Osteoblast (primary cell): ENCODE results near the gene SNX22. TPM values are rescaled to one million over a fixed set of nuclear protein-coding genes. Genes with fewer than 3 reads are reported as not detected.
A peak's percentile ranks its signal among the peaks of the same experiment; 100 is the strongest.

Source experiments
- DNase-seq: peaks from one replicate; pipeline ENCODE4 v3.0.0; 2011; ENCODE audit warnings: low spot score, mixed read lengths; ENCODE audit not compliant: insufficient read length; ENCODE audit errors: missing footprints
- H2AFZ ChIP-seq: 2 replicates; pipeline ENCODE4 v1.6.0; 2011; ENCODE audit warnings: mild to moderate bottlenecking, low read length
- H3K27ac ChIP-seq: 2 replicates; pipeline ENCODE4 v1.5.1; 2011; ENCODE audit warnings: mild to moderate bottlenecking, low read depth, low read length, moderate library complexity
- H3K27me3 ChIP-seq: 2 replicates; pipeline ENCODE4 v1.6.0; 2012; ENCODE audit warnings: mild to moderate bottlenecking, control low read depth, inconsistent platforms, low read length, moderate library complexity; ENCODE audit not compliant: insufficient read depth
- H3K36me3 ChIP-seq: 2 replicates; pipeline ENCODE4 v1.5.1; 2011; ENCODE audit warnings: mild to moderate bottlenecking, low read length, control low read depth, moderate library complexity; ENCODE audit not compliant: insufficient read depth
- H3K4me1 ChIP-seq: 2 replicates; pipeline ENCODE4 v1.5.1; 2011; ENCODE audit warnings: mild to moderate bottlenecking, low read length, control low read depth, moderate library complexity; ENCODE audit not compliant: insufficient read depth
- H3K4me2 ChIP-seq: 2 replicates; pipeline ENCODE4 v1.6.0; 2011; ENCODE audit warnings: mild to moderate bottlenecking, low read length; ENCODE audit not compliant: insufficient read depth
- H3K4me3 ChIP-seq: fragments of 200-600 bp; sonication (generic); 3 replicates; pipeline ENCODE4 v1.5.1; 2012; ENCODE audit warnings: mild to moderate bottlenecking, low read length, inconsistent platforms; ENCODE audit not compliant: insufficient read depth
- H3K79me2 ChIP-seq: 2 replicates; pipeline ENCODE4 v1.6.0; 2012; ENCODE audit warnings: mild to moderate bottlenecking, low read length, control low read depth, inconsistent platforms; ENCODE audit not compliant: insufficient read depth
- H3K9me3 ChIP-seq: 2 replicates; pipeline ENCODE4 v1.5.1; 2011; ENCODE audit warnings: low read depth, low read length, control low read depth
- H4K20me1 ChIP-seq: 2 replicates; pipeline ENCODE4 v1.6.0; 2012; ENCODE audit warnings: mild to moderate bottlenecking, low read length, control low read depth; ENCODE audit not compliant: insufficient read depth
- total RNA-seq: library from RNA; depleted of rRNA; stranded (reverse); fragments of >200 nt; gene quantifications from 2 replicates; pipeline ENCODE4 v1.2.3, GENCODE V29; 2012
- TF ChIP-seq, protein P1 (sequence below): IDR thresholded peaks from 2 replicates; pipeline ENCODE4 v1.5.1; 2011; ENCODE audit warnings: mild to moderate bottlenecking, low read depth, low read length, moderate library complexity; ENCODE audit errors: extremely low read depth

Gene SNX22
- total RNA-seq, 1 donor = under 0.01 TPM

- Histone ChIP-seq H3K4me2 (peak overlapping the region; percentile 9), H3K4me3 (no peak overlapping the region), H3K36me3 (peaks cover 69% of the 10 kb centered on the region), H2AFZ (no peak overlapping the region), H4K20me1 (peaks cover 59% of the 10 kb centered on the region), H3K79me2 (peaks cover 44% of the 10 kb centered on the region), H3K27me3 (no peaks in the 10 kb centered on the region), H3K9me3 (no peaks in the 10 kb centered on the region), H3K27ac (no peak overlapping the region), H3K4me1 (peaks cover 47% of the 10 kb centered on the region)
- DNase-seq = no peak
- TF ChIP-seq, protein P1, sequence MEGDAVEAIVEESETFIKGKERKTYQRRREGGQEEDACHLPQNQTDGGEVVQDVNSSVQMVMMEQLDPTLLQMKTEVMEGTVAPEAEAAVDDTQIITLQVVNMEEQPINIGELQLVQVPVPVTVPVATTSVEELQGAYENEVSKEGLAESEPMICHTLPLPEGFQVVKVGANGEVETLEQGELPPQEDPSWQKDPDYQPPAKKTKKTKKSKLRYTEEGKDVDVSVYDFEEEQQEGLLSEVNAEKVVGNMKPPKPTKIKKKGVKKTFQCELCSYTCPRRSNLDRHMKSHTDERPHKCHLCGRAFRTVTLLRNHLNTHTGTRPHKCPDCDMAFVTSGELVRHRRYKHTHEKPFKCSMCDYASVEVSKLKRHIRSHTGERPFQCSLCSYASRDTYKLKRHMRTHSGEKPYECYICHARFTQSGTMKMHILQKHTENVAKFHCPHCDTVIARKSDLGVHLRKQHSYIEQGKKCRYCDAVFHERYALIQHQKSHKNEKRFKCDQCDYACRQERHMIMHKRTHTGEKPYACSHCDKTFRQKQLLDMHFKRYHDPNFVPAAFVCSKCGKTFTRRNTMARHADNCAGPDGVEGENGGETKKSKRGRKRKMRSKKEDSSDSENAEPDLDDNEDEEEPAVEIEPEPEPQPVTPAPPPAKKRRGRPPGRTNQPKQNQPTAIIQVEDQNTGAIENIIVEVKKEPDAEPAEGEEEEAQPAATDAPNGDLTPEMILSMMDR = no peak
Observed at GRCh38 chr15:64158363-64159134, 7.0 kb downstream of the SNX22 start.

GRCh38 chr15:64161688-64162477 is 10.4 kb downstream of the SNX22 start:
- peaks cover 44% of the 10 kb centered on the region for H3K79me2 ChIP-seq

GRCh38 chr15:64162478-64162868 is 10.9 kb downstream of the SNX22 start:
- H2AFZ ChIP-seq = peak overlapping the region; percentile 72
- H4K20me1 ChIP-seq = peaks cover 35% of the 10 kb centered on the region
- peak overlapping the region; percentile 94 for H3K4me3 ChIP-seq
- TF ChIP-seq, protein P1 = no peak
- H3K4me1 ChIP-seq = peaks cover 48% of the 10 kb centered on the region
- peak overlapping the region; percentile 86 for H3K27ac ChIP-seq
- H3K79me2 ChIP-seq = peaks cover 43% of the 10 kb centered on the region
- H3K27me3 ChIP-seq = no peaks in the 10 kb centered on the region
- peaks cover 40% of the 10 kb centered on the region for H3K36me3 ChIP-seq
- H3K9me3 ChIP-seq = no peaks in the 10 kb centered on the region
- DNase-seq = no peak
- peak overlapping the region; percentile 100 for H3K4me2 ChIP-seq

More at GRCh38 chr15:64161688-64162477, 10.4 kb downstream of the SNX22 start:
- H3K4me1 ChIP-seq = peaks cover 54% of the 10 kb centered on the region
- no peaks in the 10 kb centered on the region for H3K27me3 ChIP-seq
- peak; percentile 78 for DNase-seq
- H2AFZ ChIP-seq = no peak overlapping the region
- no peaks in the 10 kb centered on the region for H3K9me3 ChIP-seq
- H3K4me3 ChIP-seq = peak overlapping the region; percentile 94
- peaks cover 41% of the 10 kb centered on the region for H4K20me1 ChIP-seq
- TF ChIP-seq, protein P1 = no peak
- peak overlapping the region; percentile 100 for H3K4me2 ChIP-seq
- peak overlapping the region; percentile 86 for H3K27ac ChIP-seq
- peaks cover 46% of the 10 kb centered on the region for H3K36me3 ChIP-seq
